ENCODE results near the gene TMEM18.

DNA sequence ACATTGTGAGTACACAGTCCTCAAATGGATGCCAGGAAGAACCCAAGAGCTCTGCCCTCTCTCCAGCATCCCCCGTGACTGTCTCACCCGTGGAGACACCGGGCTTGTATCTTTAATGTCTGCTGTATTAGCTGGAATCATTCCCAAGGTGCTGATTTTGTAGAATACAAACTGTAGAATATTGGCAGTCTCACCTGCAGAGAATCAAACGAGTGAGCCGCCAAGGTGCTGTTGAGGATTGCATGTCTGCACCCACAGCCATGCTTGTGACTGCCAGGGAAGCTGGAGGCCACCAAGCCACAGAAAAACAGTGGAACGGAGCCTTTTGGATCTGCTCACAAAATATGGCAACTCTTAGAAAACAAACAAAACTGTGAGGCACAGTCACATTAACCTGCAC is 37.5 kb downstream of the TMEM18 start:
- TF ChIP-seq, protein P1, sequence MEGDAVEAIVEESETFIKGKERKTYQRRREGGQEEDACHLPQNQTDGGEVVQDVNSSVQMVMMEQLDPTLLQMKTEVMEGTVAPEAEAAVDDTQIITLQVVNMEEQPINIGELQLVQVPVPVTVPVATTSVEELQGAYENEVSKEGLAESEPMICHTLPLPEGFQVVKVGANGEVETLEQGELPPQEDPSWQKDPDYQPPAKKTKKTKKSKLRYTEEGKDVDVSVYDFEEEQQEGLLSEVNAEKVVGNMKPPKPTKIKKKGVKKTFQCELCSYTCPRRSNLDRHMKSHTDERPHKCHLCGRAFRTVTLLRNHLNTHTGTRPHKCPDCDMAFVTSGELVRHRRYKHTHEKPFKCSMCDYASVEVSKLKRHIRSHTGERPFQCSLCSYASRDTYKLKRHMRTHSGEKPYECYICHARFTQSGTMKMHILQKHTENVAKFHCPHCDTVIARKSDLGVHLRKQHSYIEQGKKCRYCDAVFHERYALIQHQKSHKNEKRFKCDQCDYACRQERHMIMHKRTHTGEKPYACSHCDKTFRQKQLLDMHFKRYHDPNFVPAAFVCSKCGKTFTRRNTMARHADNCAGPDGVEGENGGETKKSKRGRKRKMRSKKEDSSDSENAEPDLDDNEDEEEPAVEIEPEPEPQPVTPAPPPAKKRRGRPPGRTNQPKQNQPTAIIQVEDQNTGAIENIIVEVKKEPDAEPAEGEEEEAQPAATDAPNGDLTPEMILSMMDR (IDR thresholded peaks at IDR 0.05) = no peak
- no peak for TF ChIP-seq POLR2AphosphoS5 (IDR thresholded peaks at IDR 0.05)
- TF ChIP-seq POLR2A (IDR thresholded peaks at IDR 0.05) = no peak
- TF ChIP-seq EP300 (IDR thresholded peaks at IDR 0.05) = no peak
